GM19438 (cell line): ENCODE results near the gene TP53AIP1.

ENCODE experiments used
- ATAC-seq: cut with Tn5 transposase; IDR thresholded peaks from one replicate; pipeline ENCODE4 v1.9.1; 2021; ENCODE audit warnings: low read depth; ENCODE audit not compliant: unreplicated experiment

The TP53AIP1 gene

GRCh38 chr11:128908391-128909246 is 34.1 kb downstream of the TP53AIP1 start:
- no peak for ATAC-seq

GRCh38 chr11:128907585-128907984 is 35.1 kb downstream of the TP53AIP1 start:
- ATAC-seq, result no peak

GRCh38 chr11:128906185-128907050 is 36.3 kb downstream of the TP53AIP1 start:
- ATAC-seq, result no peak

GRCh38 chr11:128905345-128906184 is 37.1 kb downstream of the TP53AIP1 start:
- ATAC-seq, result peak; percentile 54

GRCh38 chr11:128904656-128905344 is 37.9 kb downstream of the TP53AIP1 start:
- peak; percentile 55 for ATAC-seq

- no peak for ATAC-seq
These were observed 38.4 kb downstream of the TP53AIP1 start for GRCh38 chr11:128904303-128904655.

- ATAC-seq, result no peak
These were observed 39.2 kb downstream of the TP53AIP1 start for GRCh38 chr11:128903248-128904061.

- no peak for ATAC-seq
These were observed 40.1 kb downstream of the TP53AIP1 start for GRCh38 chr11:128902515-128903066.

- ATAC-seq, result no peak
These were observed 40.8 kb downstream of the TP53AIP1 start for GRCh38 chr11:128901653-128902514.

GRCh38 chr11:128900468-128900867 is 42.2 kb downstream of the TP53AIP1 start:
- no peak for ATAC-seq

GRCh38 chr11:128898580-128899344 is 43.9 kb downstream of the TP53AIP1 start:
- no peak for ATAC-seq

- ATAC-seq, result no peak
These were observed 44.8 kb downstream of the TP53AIP1 start for GRCh38 chr11:128897826-128898225.

GRCh38 chr11:128896356-128896755 is 46.3 kb downstream of the TP53AIP1 start:
- no peak for ATAC-seq

GRCh38 chr11:128895526-128895925 is 47.1 kb downstream of the TP53AIP1 start:
- ATAC-seq, result no peak

GRCh38 chr11:128894685-128895084 is 48.0 kb downstream of the TP53AIP1 start:
- ATAC-seq, result no peak

- peak; percentile 6 for ATAC-seq
These were observed 48.4 kb downstream of the TP53AIP1 start for GRCh38 chr11:128894286-128894681.

GRCh38 chr11:128893578-128894285 is 48.9 kb downstream of the TP53AIP1 start:
- ATAC-seq, result peak; percentile 71
